ENCODE data around the gene FADS1. TPM values are rescaled to one million over a fixed set of nuclear protein-coding genes. Genes with fewer than 3 reads are reported as not detected.
A peak's percentile ranks its signal among the peaks of the same experiment; 100 is the strongest.

Gene FADS1
- total RNA-seq, 6 donors from 2014 or later: 38.8 to 63.7 (median 53.2) TPM

DNA sequence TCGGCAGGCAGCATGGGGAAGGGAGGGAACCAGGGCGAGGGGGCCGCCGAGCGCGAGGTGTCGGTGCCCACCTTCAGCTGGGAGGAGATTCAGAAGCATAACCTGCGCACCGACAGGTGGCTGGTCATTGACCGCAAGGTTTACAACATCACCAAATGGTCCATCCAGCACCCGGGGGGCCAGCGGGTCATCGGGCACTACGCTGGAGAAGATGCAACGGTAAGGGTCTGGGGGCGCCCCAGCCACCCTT, 11.5 kb upstream of the FADS1 start:
- H3K4me3 ChIP-seq: peak overlapping the region; percentile 0 to 66 (median 62)
- peaks cover 0 to 2% (median 0%) of the 10 kb centered on the region in 4 donors for H3K27me3 ChIP-seq
- peaks cover 19 to 49% (median 43%) of the 10 kb centered on the region in 4 donors for H3K4me1 ChIP-seq
- ATAC-seq (ENCODE audit: low FRiP score in 2 of 2): no peak
- no peaks in the 10 kb centered on the region for H3K9me3 ChIP-seq
- no peak for DNase-seq
- 0% methylated on average over 16 of the region's 16 CpGs; no CpG with 5 or more reads in 1 of the 2 donors for WGBS, 2 donors
- peak overlapping the region; percentile 15 to 92 (median 86) for H3K27ac ChIP-seq
- no peaks in the 10 kb centered on the region for H3K36me3 ChIP-seq
- TF ChIP-seq POLR2AphosphoS5 (IDR thresholded peaks at IDR 0.05): no peak
- TF ChIP-seq, protein P1, sequence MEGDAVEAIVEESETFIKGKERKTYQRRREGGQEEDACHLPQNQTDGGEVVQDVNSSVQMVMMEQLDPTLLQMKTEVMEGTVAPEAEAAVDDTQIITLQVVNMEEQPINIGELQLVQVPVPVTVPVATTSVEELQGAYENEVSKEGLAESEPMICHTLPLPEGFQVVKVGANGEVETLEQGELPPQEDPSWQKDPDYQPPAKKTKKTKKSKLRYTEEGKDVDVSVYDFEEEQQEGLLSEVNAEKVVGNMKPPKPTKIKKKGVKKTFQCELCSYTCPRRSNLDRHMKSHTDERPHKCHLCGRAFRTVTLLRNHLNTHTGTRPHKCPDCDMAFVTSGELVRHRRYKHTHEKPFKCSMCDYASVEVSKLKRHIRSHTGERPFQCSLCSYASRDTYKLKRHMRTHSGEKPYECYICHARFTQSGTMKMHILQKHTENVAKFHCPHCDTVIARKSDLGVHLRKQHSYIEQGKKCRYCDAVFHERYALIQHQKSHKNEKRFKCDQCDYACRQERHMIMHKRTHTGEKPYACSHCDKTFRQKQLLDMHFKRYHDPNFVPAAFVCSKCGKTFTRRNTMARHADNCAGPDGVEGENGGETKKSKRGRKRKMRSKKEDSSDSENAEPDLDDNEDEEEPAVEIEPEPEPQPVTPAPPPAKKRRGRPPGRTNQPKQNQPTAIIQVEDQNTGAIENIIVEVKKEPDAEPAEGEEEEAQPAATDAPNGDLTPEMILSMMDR (IDR thresholded peaks at IDR 0.05): no peak

DNA sequence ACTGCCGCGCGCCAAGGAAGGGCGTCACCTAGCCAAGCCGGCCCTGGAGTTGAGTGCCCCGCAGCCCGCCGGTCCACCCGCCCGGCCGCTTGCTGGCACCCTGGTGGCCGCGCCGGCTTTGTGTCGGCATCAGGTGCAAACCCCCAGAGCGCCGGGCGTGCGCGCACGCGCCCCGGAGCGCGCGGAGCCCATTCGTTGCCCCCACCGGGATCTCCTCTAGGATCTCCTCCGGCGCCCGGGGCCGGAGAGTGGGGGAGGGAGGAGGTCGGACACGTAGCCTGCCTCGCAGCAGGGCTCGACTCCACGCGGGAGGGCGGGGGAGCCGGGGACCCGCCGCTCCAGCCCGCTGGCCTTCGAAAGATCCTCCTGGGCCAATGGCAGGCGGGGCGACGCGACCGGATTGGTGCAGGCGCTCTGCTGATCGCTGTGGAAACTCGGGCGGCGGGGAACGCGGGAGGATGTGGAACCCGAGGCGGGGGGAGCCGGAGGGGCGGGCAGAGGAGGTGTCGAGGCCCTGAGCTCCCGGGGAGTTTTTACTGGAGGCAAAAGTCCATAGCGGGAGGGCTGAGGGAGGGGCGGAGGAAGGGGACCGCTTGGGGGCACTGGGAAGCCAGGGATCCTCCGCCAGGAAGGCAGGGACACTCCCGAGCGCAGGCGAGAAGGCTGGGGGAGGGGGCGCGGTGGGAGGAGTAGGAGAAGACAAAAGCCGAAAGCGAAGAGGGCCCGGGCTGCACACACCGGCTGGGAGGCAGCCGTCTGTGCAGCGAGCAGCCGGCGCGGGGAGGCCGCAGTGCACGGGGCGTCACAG, 11.0 kb upstream of the FADS1 start, which contains the start of gene FADS2:
Gene FADS2, plus strand, starts transcription at position 730 of the 808 bp plus-strand sequence. CDS start 91 bp downstream, outside the sequence.
- peaks cover 19 to 49% (median 43%) of the 10 kb centered on the region in 4 donors for H3K4me1 ChIP-seq
- DNase-seq (peak; percentile 92 to 95), ATAC-seq (ENCODE audit: low FRiP score in 2 of 2) (peak; percentile 87 to 93)
- WGBS, 2 donors: 0 to 4% methylated on average over 9 to 28 of the region's 83 CpGs
- TF ChIP-seq EP300 (IDR thresholded peaks at IDR 0.05) (peak in 1 of 4 donors; percentile 37), POLR2AphosphoS5 (IDR thresholded peaks at IDR 0.05) (peak in 1 of 2 donors; percentile 35), POLR2A (IDR thresholded peaks at IDR 0.05) (peak in 2 of 4 donors; percentile 42 to 55)
- TF ChIP-seq, protein P1 (IDR thresholded peaks at IDR 0.05): peak in 3 of 6 experiments; percentile 16 to 65 (median 33)
- no peaks in the 10 kb centered on the region for H3K36me3 ChIP-seq
- H3K4me3 ChIP-seq: peak within 1 kb of the TSS; percentile 0 to 66 (median 62)
- peaks cover 0 to 2% (median 0%) of the 10 kb centered on the region in 4 donors for H3K27me3 ChIP-seq
- H3K9me3 ChIP-seq: no peaks in the 10 kb centered on the region
- peak within 1 kb of the TSS; percentile 61 to 92 (median 86) for H3K27ac ChIP-seq

DNA sequence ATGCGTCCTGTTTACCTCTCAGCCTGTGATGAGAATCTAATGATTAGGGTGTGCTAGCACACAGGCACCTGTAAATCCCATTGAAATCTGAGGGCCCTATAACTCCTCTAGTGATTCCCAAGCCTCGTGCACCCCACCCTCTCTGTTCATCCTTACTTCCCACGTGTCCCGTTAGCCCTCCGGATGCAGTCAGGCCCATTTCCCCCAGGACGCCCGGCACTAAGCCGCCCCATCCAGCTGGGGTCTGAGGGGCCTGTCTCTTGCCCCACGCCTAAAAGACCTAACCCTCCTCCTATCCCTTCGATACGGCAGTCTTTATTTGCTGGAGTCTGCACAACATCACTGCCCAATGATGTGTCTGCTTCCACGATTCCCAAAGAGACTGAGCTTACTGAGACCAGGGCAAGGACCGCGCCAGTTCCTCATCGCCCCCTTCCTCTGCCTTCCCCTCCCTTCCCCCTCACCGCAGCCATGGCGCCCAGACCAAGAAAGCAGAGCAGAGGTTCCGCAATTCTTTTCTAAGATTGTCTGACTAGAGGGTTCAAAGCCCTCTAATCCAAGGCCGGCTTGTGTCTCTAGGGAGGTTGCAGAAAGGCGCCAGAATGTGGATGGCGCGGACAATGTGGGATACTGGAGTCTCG, 10.2 kb upstream of the FADS1 start:
- Histone ChIP-seq H3K36me3 (no peaks in the 10 kb centered on the region), H3K27ac (peak overlapping the region; percentile 61 to 92 (median 86)), H3K4me3 (peak overlapping the region; percentile 0 to 66 (median 62)), H3K27me3 (peaks cover 0 to 2% (median 0%) of the 10 kb centered on the region in 4 donors), H3K4me1 (peaks cover 19 to 49% (median 43%) of the 10 kb centered on the region in 4 donors), H3K9me3 (no peaks in the 10 kb centered on the region)
- 23 to 34% methylated on average over 18 to 22 of the region's 23 CpGs for WGBS, 2 donors
- peak in 1 of 2 donors; percentile 28 for DNase-seq
- TF ChIP-seq, protein P1 (IDR thresholded peaks at IDR 0.05): no peak
- no peak for TF ChIP-seq POLR2AphosphoS5 (IDR thresholded peaks at IDR 0.05)
- TF ChIP-seq POLR2A (IDR thresholded peaks at IDR 0.05): no peak
- TF ChIP-seq EP300 (IDR thresholded peaks at IDR 0.05): no peak
- ATAC-seq (ENCODE audit: low FRiP score in 2 of 2): peak in 1 of 2 donors; percentile 15

DNA sequence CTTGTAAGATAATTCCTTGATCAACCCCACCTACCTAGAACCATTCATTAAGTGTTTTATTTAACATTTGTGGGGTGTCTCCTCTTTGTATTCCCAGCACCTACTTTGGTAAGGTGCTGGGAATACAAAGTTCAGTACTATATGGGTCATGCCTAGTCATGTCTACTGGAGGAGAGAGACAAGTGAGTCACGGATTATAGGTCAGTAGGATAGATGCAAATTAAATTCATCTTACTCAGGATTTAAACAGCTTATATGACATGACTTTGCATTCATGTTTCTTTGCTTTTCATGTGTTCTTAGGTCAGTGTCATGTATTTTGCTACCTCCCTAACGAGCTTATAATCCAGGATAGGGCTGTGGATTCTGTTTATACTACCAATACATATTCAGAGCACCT, 3.4 kb upstream of the FADS1 start:
- WGBS, 2 donors: 95 to 97% methylated on average over 2 of the region's 2 CpGs
- no peaks in the 10 kb centered on the region for H3K9me3 ChIP-seq
- no peak overlapping the region for H3K27ac ChIP-seq
- no peak for DNase-seq
- no peaks in the 10 kb centered on the region for H3K36me3 ChIP-seq
- H3K27me3 ChIP-seq: no peaks in the 10 kb centered on the region
- TF ChIP-seq, protein P1 (IDR thresholded peaks at IDR 0.05): no peak
- TF ChIP-seq EP300 (IDR thresholded peaks at IDR 0.05) (no peak), POLR2AphosphoS5 (IDR thresholded peaks at IDR 0.05) (no peak), POLR2A (IDR thresholded peaks at IDR 0.05) (no peak)
- H3K4me1 ChIP-seq: peaks cover 0 to 24% (median 10%) of the 10 kb centered on the region in 4 donors
- no peak for ATAC-seq (ENCODE audit: low FRiP score in 2 of 2)
- H3K4me3 ChIP-seq: no peak overlapping the region
